Endothelial cell of umbilical vein (primary cell): ENCODE measurements around the gene CASP10. TPM values are rescaled to one million over a fixed set of nuclear protein-coding genes. Genes with fewer than 3 reads are reported as not detected.

Experiments used
- BruUV-seq: library from RNA; stranded (reverse); fragments of 400-500 nt; replicated peaks from 2 replicates; lab custom pipeline; 2021; lab: Mats Ljungman, UMichigan
- CTCF ChIA-PET: fragments of 300-600, 350-600 bp; sonication (Branson Sonifier 250); formaldehyde crosslinking; loops from one replicate; lab custom pipeline; 2021; ENCODE audit warnings: antibody characterized with exemption, inconsistent platforms; lab: Charles Lee
- POLR2A ChIA-PET: fragments of 300-600, 350-600 bp; sonication (Branson Sonifier 250); formaldehyde crosslinking; loops from one replicate; lab custom pipeline; 2021; ENCODE audit warnings: antibody characterized with exemption, inconsistent platforms; lab: Charles Lee
- DNase-seq: peaks from one replicate; pipeline ENCODE4 v3.0.0-alpha.2; 2011; ENCODE audit warnings: low read depth, low spot score
- FAIRE-seq: peaks from 2 replicates; lab custom pipeline; 2011; peaks lifted over from hg19 to GRCh38; lab: Jason Lieb, UNC
- H2AFZ ChIP-seq: 2 replicates; pipeline ENCODE4 v1.6.0; 2012; ENCODE audit warnings: low read depth, low read length, control low read depth, inconsistent platforms
- H3K27ac ChIP-seq: 2 replicates; pipeline ENCODE4 v1.5.1; 2011; ENCODE audit warnings: low read depth, mild to moderate bottlenecking, control low read depth, low read length, moderate library complexity; ENCODE audit not compliant: insufficient read depth
- H3K27me3 ChIP-seq, 2 experiments: 2 replicates each; pipeline versions ENCODE4 v1.6.0 to v1.6.1; 2011; ENCODE audit warnings: low read length in 2 of 2, mixed read lengths in 1 of 2; ENCODE audit not compliant: control insufficient read depth in 2 of 2, insufficient read depth in 2 of 2
- H3K36me3 ChIP-seq, 2 experiments: 2 replicates in 1 of 2; 3 replicates in 1 of 2; pipeline ENCODE4 v1.5.1; 2011; ENCODE audit warnings: low read length in 2 of 2, mild to moderate bottlenecking in 1 of 2, moderate library complexity in 1 of 2; ENCODE audit not compliant: control insufficient read depth in 2 of 2, insufficient read depth in 2 of 2; ENCODE audit errors: extremely low read depth in 1 of 2
- H3K4me1 ChIP-seq: 3 replicates; pipeline ENCODE4 v1.5.1; 2011; ENCODE audit warnings: mild to moderate bottlenecking, low read length; ENCODE audit not compliant: control insufficient read depth, insufficient read depth; ENCODE audit errors: extremely low read depth
- H3K4me2 ChIP-seq: 2 replicates; pipeline ENCODE4 v1.6.1; 2011; ENCODE audit warnings: low read length, control low read depth, mixed read lengths; ENCODE audit not compliant: insufficient read depth
- H3K4me3 ChIP-seq, 3 experiments: fragments of 200-600 bp in 1 of 3; sonication (generic), shearing (Covaris generic) in 1 of 3; replicated peaks in 1 of 3; 2 replicates each; pipeline ENCODE4 v1.5.1; 2011 to 2016; ENCODE audit warnings: control low read depth in 3 of 3, low read length in 3 of 3, mild to moderate bottlenecking in 2 of 3, inconsistent platforms in 1 of 3, low read depth in 1 of 3, moderate library complexity in 1 of 3; ENCODE audit not compliant: insufficient read depth in 1 of 3
- H3K79me2 ChIP-seq: 2 replicates; pipeline ENCODE4 v1.6.0; 2012; ENCODE audit warnings: low read length, inconsistent platforms; ENCODE audit not compliant: control insufficient read depth, insufficient read depth
- H3K9ac ChIP-seq: replicated peaks from 2 replicates; pipeline ENCODE3; 2011; ENCODE audit warnings: low read length, control low read depth; ENCODE audit not compliant: insufficient read depth; ENCODE audit errors: extremely low read depth
- H3K9me1 ChIP-seq: replicated peaks from 3 replicates; pipeline ENCODE4 v1.6.0; 2011; ENCODE audit warnings: mild to moderate bottlenecking, low read length; ENCODE audit not compliant: control insufficient read depth, insufficient read depth; ENCODE audit errors: extremely low read depth
- H3K9me3 ChIP-seq: replicated peaks from 2 replicates; pipeline ENCODE4 v1.5.1; 2012; ENCODE audit warnings: low read length, inconsistent platforms; ENCODE audit not compliant: control insufficient read depth, insufficient read depth
- H4K20me1 ChIP-seq: replicated peaks from 2 replicates; pipeline ENCODE3; 2011; ENCODE audit warnings: mild to moderate bottlenecking, low read length; ENCODE audit not compliant: control insufficient read depth, insufficient read depth; ENCODE audit errors: extremely low read depth
- CTCF ChIP-seq, 2 donors: IDR thresholded peaks; 1 replicate in 1 of 2; 2 replicates in 1 of 2; pipeline ENCODE4 v1.5.1; 2011; ENCODE audit warnings: low read length in 2 of 2, mild to moderate bottlenecking in 2 of 2, moderate library complexity in 2 of 2, control low read depth in 1 of 2, inconsistent platforms in 1 of 2, low read depth in 1 of 2; ENCODE audit not compliant: insufficient read depth in 1 of 2; ENCODE audit errors: extremely low read depth in 1 of 2
- EZH2 ChIP-seq: IDR thresholded peaks from 2 replicates; pipeline ENCODE4 v1.6.1; 2012; ENCODE audit warnings: borderline replicate concordance, low read depth, mild to moderate bottlenecking, moderate library complexity, low read length, inconsistent platforms; ENCODE audit not compliant: severe bottlenecking
- GATA2 ChIP-seq: IDR thresholded peaks from 2 replicates; pipeline ENCODE4 v1.7.0; 2011; ENCODE audit warnings: low read depth, mild to moderate bottlenecking, moderate library complexity, mixed read lengths, low read length; ENCODE audit not compliant: insufficient read length, insufficient read depth
- JUN ChIP-seq: IDR thresholded peaks from 2 replicates; pipeline ENCODE4 v1.6.1; 2011; ENCODE audit warnings: borderline replicate concordance, low read depth; ENCODE audit not compliant: insufficient read length, insufficient read depth
- POLR2AphosphoS5 ChIP-seq: IDR thresholded peaks from 2 replicates; pipeline ENCODE4 v1.6.1; 2012; ENCODE audit warnings: low read depth, mild to moderate bottlenecking, control low read depth, low read length, moderate library complexity; ENCODE audit not compliant: insufficient read depth
- dilution Hi-C: fragments of 300-500 bp; cut with MboI; formaldehyde crosslinking; loops from one replicate; pipeline ENCODE4 v1.15.0; 2019; ENCODE audit warnings: low sequenced_read_pairs; ENCODE audit not compliant: extremely low pct_ligation_motif_present
- intact Hi-C: fragments of 100-400 bp; cut with micrococcal nuclease; formaldehyde crosslinking; loops from one replicate; pipeline ENCODE4 v1.10.0; 2022
- polyA plus RNA-seq, 4 experiments: library from polyadenylated mRNA; depleted of rRNA in 3 of 4; stranded (reverse) in 3 of 4; unstranded in 1 of 4; fragments of >200 nt; gene quantifications; 2 replicates each; pipeline versions ENCODE4 v1.2.1 to v1.2.3, GENCODE V29; 2011 to 2012; ENCODE audit warnings: missing spikeins in 1 of 4
- total RNA-seq: library from RNA; stranded (reverse); gene quantifications from 2 replicates; pipeline ENCODE4 v1.2.3, GENCODE V29; 2021

The CASP10 gene
- total and polyA plus RNA-seq, 2 donors (not counting 3 experiments of a cell fraction or from before 2014, with no cell fraction given) = 16.4 to 37.6 TPM

GRCh38 chr2:201220102-201220570 is 37.2 kb downstream of the CASP10 start:
- Histone ChIP-seq H3K27me3 (no peaks in the 10 kb centered on the region), H3K4me1 (peaks cover 26% of the 10 kb centered on the region), H3K9ac (no peak overlapping the region), H2AFZ (no peak overlapping the region), H3K9me3 (no peaks in the 10 kb centered on the region), H3K36me3 (peaks cover 0 to 9% of the 10 kb centered on the region in 2 experiments), H3K27ac (peak overlapping the region; percentile 53), H3K4me2 (peak overlapping the region; percentile 27), H3K4me3 (no peak overlapping the region), H4K20me1 (no peaks in the 10 kb centered on the region), H3K9me1 (no peaks in the 10 kb centered on the region), H3K79me2 (no peaks in the 10 kb centered on the region)
- DNase-seq (peak; percentile 92), FAIRE-seq (peak; percentile 84)
- ChIA-PET POLR2A (interaction anchor here (0.8 to 1.3 kb wide), 3 partner anchors 12 to 231 kb away, joined by 3 to 5 read pairs (median 4); partner anchors contain the start of genes CASP10, STRADB and TRAK2), CTCF (interaction anchor here (1.3 to 6.7 kb wide), 9 partner anchors 9 to 314 kb away, joined by 3 to 71 read pairs (median 7); partner anchors contain the start of gene CASP10)
- TF ChIP-seq GATA2 = peak; percentile 34
- TF ChIP-seq POLR2AphosphoS5 = peak; percentile 21
- TF ChIP-seq CTCF (IDR thresholded peaks at IDR 0.05; ENCODE audit: extremely low read depth in 1 of 2, insufficient read depth in 1 of 2, low read depth in 1 of 2, low read length in 2 of 2) = no peak
- no peak for TF ChIP-seq EZH2
- no peak for TF ChIP-seq JUN
- intact Hi-C loops = loop anchor here (1.0 kb wide), 2 partner anchors 29 to 37 kb away; partner anchors contain the start of gene CASP10
- no TSS peak for BruUV-seq
- dilution Hi-C loops = no loop called here
